Measurements from ENCODE around the gene IFI27L1. TPM values are rescaled to one million over a fixed set of nuclear protein-coding genes. Genes with fewer than 3 reads are reported as not detected.

The IFI27L1 gene
- total and polyA plus RNA-seq, 4 donors: 14.0 to 74.7 (median 69.2) TPM

GRCh38 chr14:94109915-94110250, 28.8 kb downstream of the IFI27L1 start:
- no peaks in the 10 kb centered on the region for H3K36me3 ChIP-seq (ENCODE audit: control insufficient read depth, insufficient read depth, low read length)
- H3K9me3 ChIP-seq (ENCODE audit: control insufficient read depth, insufficient read depth, low read length): no peaks in the 10 kb centered on the region
- H3K27me3 ChIP-seq (ENCODE audit: control insufficient read depth, insufficient read depth, low read length): no peaks in the 10 kb centered on the region
- DNase-seq (ENCODE audit: low read depth in 4 of 6, low spot score in 6 of 6): no peak
- WGBS (ENCODE audit: insufficient coverage): 75% methylated on average over 1 of the region's 2 CpGs
- H3K4me1 ChIP-seq (ENCODE audit: control insufficient read depth, insufficient read depth, low read length): peaks cover 27% of the 10 kb centered on the region
- H3K4me3 ChIP-seq (ENCODE audit: low read depth, low read length): no peak overlapping the region
- no peak overlapping the region for H3K27ac ChIP-seq (ENCODE audit: low read depth, low read length)

- Histone ChIP-seq H3K36me3 (ENCODE audit: control insufficient read depth, insufficient read depth, low read length) (no peaks in the 10 kb centered on the region), H3K4me3 (ENCODE audit: low read depth, low read length) (peak within 1 kb of the TSS; percentile 7), H3K4me1 (ENCODE audit: control insufficient read depth, insufficient read depth, low read length) (peaks cover 34% of the 10 kb centered on the region), H3K9me3 (ENCODE audit: control insufficient read depth, insufficient read depth, low read length) (no peaks in the 10 kb centered on the region), H3K27ac (ENCODE audit: low read depth, low read length) (peak within 1 kb of the TSS; percentile 54), H3K27me3 (ENCODE audit: control insufficient read depth, insufficient read depth, low read length) (no peaks in the 10 kb centered on the region)
- DNase-seq (ENCODE audit: low read depth in 4 of 6, low spot score in 6 of 6): peak in 1 of 6 donors; percentile 43
- WGBS (ENCODE audit: insufficient coverage): 81% methylated on average over 13 of the region's 14 CpGs
These were observed 29.6 kb downstream of the IFI27L1 start, which contains the start of gene IFI27 for GRCh38 chr14:94110552-94111181. TSS of gene IFI27 (plus strand) at chr14:94110736.

GRCh38 chr14:94111276-94112095, 30.4 kb downstream of the IFI27L1 start:
- Histone ChIP-seq H3K27ac (ENCODE audit: low read depth, low read length) (no peak overlapping the region), H3K27me3 (ENCODE audit: control insufficient read depth, insufficient read depth, low read length) (no peaks in the 10 kb centered on the region), H3K9me3 (ENCODE audit: control insufficient read depth, insufficient read depth, low read length) (no peaks in the 10 kb centered on the region), H3K36me3 (ENCODE audit: control insufficient read depth, insufficient read depth, low read length) (no peaks in the 10 kb centered on the region), H3K4me1 (ENCODE audit: control insufficient read depth, insufficient read depth, low read length) (peaks cover 39% of the 10 kb centered on the region), H3K4me3 (ENCODE audit: low read depth, low read length) (peak overlapping the region; percentile 7)
- 85% methylated on average over 17 of the region's 20 CpGs for WGBS (ENCODE audit: insufficient coverage)
- DNase-seq (ENCODE audit: low read depth in 4 of 6, low spot score in 6 of 6): no peak

GRCh38 chr14:94112513-94113063, 31.5 kb downstream of the IFI27L1 start:
- 72% methylated on average over 4 of the region's 6 CpGs for WGBS (ENCODE audit: insufficient coverage)

GRCh38 chr14:94113073-94113472, 32.0 kb downstream of the IFI27L1 start:
- no peak for DNase-seq (ENCODE audit: low read depth in 4 of 6, low spot score in 6 of 6)
- Histone ChIP-seq H3K27ac (ENCODE audit: low read depth, low read length) (no peak overlapping the region), H3K4me1 (ENCODE audit: control insufficient read depth, insufficient read depth, low read length) (peaks cover 39% of the 10 kb centered on the region), H3K4me3 (ENCODE audit: low read depth, low read length) (no peak overlapping the region), H3K36me3 (ENCODE audit: control insufficient read depth, insufficient read depth, low read length) (no peaks in the 10 kb centered on the region), H3K9me3 (ENCODE audit: control insufficient read depth, insufficient read depth, low read length) (no peaks in the 10 kb centered on the region), H3K27me3 (ENCODE audit: control insufficient read depth, insufficient read depth, low read length) (no peaks in the 10 kb centered on the region)
- whole genome bisulfite sequencing (ENCODE audit: insufficient coverage): 89% methylated on average over 1 of the region's 7 CpGs

More at GRCh38 chr14:94112513-94113063, 31.5 kb downstream of the IFI27L1 start:
- peaks cover 39% of the 10 kb centered on the region for H3K4me1 ChIP-seq (ENCODE audit: control insufficient read depth, insufficient read depth, low read length)
- H3K27ac ChIP-seq (ENCODE audit: low read depth, low read length): no peak overlapping the region
- H3K4me3 ChIP-seq (ENCODE audit: low read depth, low read length): no peak overlapping the region
- H3K27me3 ChIP-seq (ENCODE audit: control insufficient read depth, insufficient read depth, low read length): no peaks in the 10 kb centered on the region
- H3K9me3 ChIP-seq (ENCODE audit: control insufficient read depth, insufficient read depth, low read length): no peaks in the 10 kb centered on the region
- no peak for DNase-seq (ENCODE audit: low read depth in 4 of 6, low spot score in 6 of 6)
- H3K36me3 ChIP-seq (ENCODE audit: control insufficient read depth, insufficient read depth, low read length): no peaks in the 10 kb centered on the region

GRCh38 chr14:94113490-94113889, 32.4 kb downstream of the IFI27L1 start:
- no peak overlapping the region for H3K4me3 ChIP-seq (ENCODE audit: low read depth, low read length)
- no peak overlapping the region for H3K27ac ChIP-seq (ENCODE audit: low read depth, low read length)
- H3K36me3 ChIP-seq (ENCODE audit: control insufficient read depth, insufficient read depth, low read length): no peaks in the 10 kb centered on the region
- peaks cover 39% of the 10 kb centered on the region for H3K4me1 ChIP-seq (ENCODE audit: control insufficient read depth, insufficient read depth, low read length)
- WGBS (ENCODE audit: insufficient coverage): 48% methylated on average over 6 of the region's 6 CpGs
- H3K27me3 ChIP-seq (ENCODE audit: control insufficient read depth, insufficient read depth, low read length): no peaks in the 10 kb centered on the region
- DNase-seq (ENCODE audit: low read depth in 4 of 6, low spot score in 6 of 6): peak in 2 of 6 donors; percentile 42 to 45
- H3K9me3 ChIP-seq (ENCODE audit: control insufficient read depth, insufficient read depth, low read length): no peaks in the 10 kb centered on the region

GRCh38 chr14:94113908-94114588, 32.9 kb downstream of the IFI27L1 start:
- WGBS (ENCODE audit: insufficient coverage): 59% methylated on average over 4 of the region's 5 CpGs
- Histone ChIP-seq H3K4me3 (ENCODE audit: low read depth, low read length) (no peak overlapping the region), H3K4me1 (ENCODE audit: control insufficient read depth, insufficient read depth, low read length) (peaks cover 39% of the 10 kb centered on the region), H3K27me3 (ENCODE audit: control insufficient read depth, insufficient read depth, low read length) (no peaks in the 10 kb centered on the region), H3K9me3 (ENCODE audit: control insufficient read depth, insufficient read depth, low read length) (no peaks in the 10 kb centered on the region), H3K36me3 (ENCODE audit: control insufficient read depth, insufficient read depth, low read length) (no peaks in the 10 kb centered on the region), H3K27ac (ENCODE audit: low read depth, low read length) (no peak overlapping the region)
- DNase-seq (ENCODE audit: low read depth in 4 of 6, low spot score in 6 of 6): no peak

GRCh38 chr14:94114589-94115057, 33.5 kb downstream of the IFI27L1 start:
- Histone ChIP-seq H3K4me3 (ENCODE audit: low read depth, low read length) (no peak overlapping the region), H3K4me1 (ENCODE audit: control insufficient read depth, insufficient read depth, low read length) (peaks cover 36% of the 10 kb centered on the region), H3K9me3 (ENCODE audit: control insufficient read depth, insufficient read depth, low read length) (no peaks in the 10 kb centered on the region), H3K27ac (ENCODE audit: low read depth, low read length) (peak overlapping the region; percentile 40), H3K27me3 (ENCODE audit: control insufficient read depth, insufficient read depth, low read length) (no peaks in the 10 kb centered on the region), H3K36me3 (ENCODE audit: control insufficient read depth, insufficient read depth, low read length) (no peaks in the 10 kb centered on the region)
- 73% methylated on average over 3 of the region's 5 CpGs for WGBS (ENCODE audit: insufficient coverage)
- DNase-seq (ENCODE audit: low read depth in 4 of 6, low spot score in 6 of 6): no peak

- H3K27ac ChIP-seq (ENCODE audit: low read depth, low read length): peak overlapping the region; percentile 40
- 30% methylated on average over 4 of the region's 4 CpGs for WGBS (ENCODE audit: insufficient coverage)
These were observed 34.0 kb downstream of the IFI27L1 start for GRCh38 chr14:94115058-94115591.

More at GRCh38 chr14:94115058-94115591, 34.0 kb downstream of the IFI27L1 start:
- DNase-seq (ENCODE audit: low read depth in 4 of 6, low spot score in 6 of 6): peak in 2 of 6 donors; percentile 57 to 61
- Histone ChIP-seq H3K9me3 (ENCODE audit: control insufficient read depth, insufficient read depth, low read length) (no peaks in the 10 kb centered on the region), H3K36me3 (ENCODE audit: control insufficient read depth, insufficient read depth, low read length) (no peaks in the 10 kb centered on the region), H3K4me3 (ENCODE audit: low read depth, low read length) (no peak overlapping the region), H3K4me1 (ENCODE audit: control insufficient read depth, insufficient read depth, low read length) (peaks cover 33% of the 10 kb centered on the region), H3K27me3 (ENCODE audit: control insufficient read depth, insufficient read depth, low read length) (no peaks in the 10 kb centered on the region)

All from spinal cord (tissue), 10 donors.